Activated CD4-positive, CD25-positive, alpha-beta regulatory T cell treated with anti-CD3 and anti-CD28 coated beads, Interleukin-2, amount 50 U/mL, for 24 hours (primary cell): ENCODE measurements around the gene KANK4.
"Not testable (repeated sequence)": the region's sequence is repeated elsewhere in the genome, so short reads cannot be mapped to it uniquely, and the experiment has no call there.

ENCODE experiments used
- ATAC-seq, 2 donors: fragments of 150-1000 bp; cut with Tn5 transposase; one replicate each; pipeline ENCODE4 v1.10.0; 2021; ENCODE audit warnings: mild to moderate bottlenecking in 1 of 2, moderate library complexity in 1 of 2

The KANK4 gene

GRCh38 chr1:62269851-62270495 lies 49.3 kb downstream of the KANK4 start:
- ATAC-seq, result no peak

DNA sequence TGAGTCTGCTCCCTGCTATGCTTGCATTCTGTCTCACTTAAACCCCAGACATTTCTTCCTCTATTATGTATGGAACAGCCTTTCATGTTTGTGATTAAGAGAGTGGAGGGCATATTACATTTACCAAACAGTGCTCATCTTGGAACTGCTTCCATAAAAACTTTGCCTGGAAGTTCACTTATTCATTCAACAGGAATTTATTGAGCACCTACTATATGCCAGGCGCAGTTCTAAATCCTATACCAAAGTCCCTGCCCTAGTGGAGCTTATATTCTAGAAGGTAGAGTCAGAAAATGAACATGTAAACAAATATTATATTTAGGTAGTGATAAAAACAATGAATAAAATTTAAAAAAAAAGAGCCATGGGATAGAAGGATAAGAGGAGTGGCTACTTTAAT lies 49.8 kb downstream of the KANK4 start:
- ATAC-seq, result no peak

GRCh38 chr1:62268315-62268714 lies 50.9 kb downstream of the KANK4 start:
- ATAC-seq, result no peak

GRCh38 chr1:62265956-62266935 lies 53.0 kb downstream of the KANK4 start:
- ATAC-seq, result no peak

DNA sequence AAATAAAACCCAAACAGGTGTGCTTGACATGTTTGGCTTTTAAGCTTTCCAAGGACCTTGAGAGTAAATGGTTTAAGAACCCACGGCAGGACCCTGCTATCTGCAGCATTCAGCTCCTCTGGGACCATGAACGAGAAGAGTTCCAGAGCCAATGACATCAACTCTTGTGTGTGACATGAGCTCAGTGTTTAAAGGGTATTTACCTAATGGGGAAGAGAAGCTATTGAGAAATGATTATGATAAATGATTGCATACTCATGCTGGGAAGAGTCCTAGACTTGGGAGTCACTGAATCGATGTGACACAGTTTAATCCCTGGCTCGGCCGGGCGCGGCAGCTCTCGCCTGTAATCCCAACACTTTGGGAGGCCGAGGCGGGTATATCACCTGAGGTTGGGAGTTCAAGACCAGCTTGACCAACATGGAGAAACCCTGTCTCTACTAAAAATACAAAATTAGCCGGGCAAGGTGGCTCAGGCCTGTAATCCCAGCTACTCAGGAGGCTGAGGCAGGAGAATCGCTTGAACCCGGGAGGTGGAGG lies 55.4 kb downstream of the KANK4 start:
- no peak for ATAC-seq

DNA sequence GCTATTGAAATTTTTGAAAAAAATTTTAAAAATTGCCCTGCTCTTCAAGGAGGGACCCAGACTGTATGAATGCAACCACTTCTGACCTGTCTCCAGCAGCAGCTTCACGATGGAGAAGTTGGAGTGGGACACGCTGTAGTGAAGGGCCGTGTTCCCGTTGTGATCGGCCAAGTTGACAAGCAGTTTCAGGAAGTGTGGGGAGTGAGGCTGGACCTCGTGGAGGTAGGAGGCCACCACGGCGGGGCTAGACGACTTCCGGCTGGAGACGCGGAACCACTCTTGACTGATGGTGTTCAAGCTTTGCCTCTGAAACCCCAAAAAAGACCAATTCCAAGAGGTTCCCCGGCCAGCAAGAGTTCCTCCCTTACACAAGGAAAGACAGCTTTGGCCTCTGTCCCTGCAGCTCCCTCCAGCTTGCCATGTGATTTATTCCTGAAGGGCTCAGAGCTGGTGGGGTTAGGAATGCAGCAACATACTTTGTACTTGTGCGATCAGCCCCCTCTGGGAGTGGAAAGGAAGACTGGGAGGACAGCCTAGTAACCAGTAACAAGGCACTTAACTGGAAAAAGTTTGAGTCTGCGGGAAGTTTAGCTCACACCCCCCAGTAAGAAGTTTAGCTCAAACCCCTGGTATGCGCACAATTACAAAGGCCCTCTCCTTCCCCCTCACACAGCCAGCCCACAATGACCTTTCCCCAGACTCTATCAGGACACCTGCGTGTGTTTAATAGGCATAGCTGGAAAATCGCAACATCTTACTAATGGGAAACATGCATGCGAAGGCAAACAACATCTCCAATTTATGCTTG lies 56.0 kb downstream of the KANK4 start:
- ATAC-seq, result no peak

GRCh38 chr1:62260688-62261087 lies 58.5 kb downstream of the KANK4 start:
- no peak for ATAC-seq

DNA sequence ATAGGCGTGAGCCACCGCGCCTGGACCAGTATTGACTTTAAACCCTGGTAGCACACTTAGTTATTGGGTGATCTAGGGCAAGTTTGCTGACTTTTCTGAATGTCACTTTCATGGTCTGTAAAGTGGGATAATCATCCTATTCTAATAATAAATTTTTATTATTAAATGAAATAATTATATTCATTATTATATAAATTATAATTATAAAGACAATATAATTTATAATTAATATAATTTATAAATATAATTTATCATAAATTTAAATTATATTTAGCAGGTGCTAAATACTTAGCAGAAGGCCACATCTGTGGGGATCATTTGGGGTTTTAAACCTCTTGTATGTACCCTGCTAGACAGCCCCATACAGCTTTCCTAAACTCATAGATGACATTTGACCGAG lies 59.7 kb downstream of the KANK4 start:
- no peak for ATAC-seq

GRCh38 chr1:62250126-62250726 lies 69.0 kb downstream of the KANK4 start:
- ATAC-seq, result no peak

DNA sequence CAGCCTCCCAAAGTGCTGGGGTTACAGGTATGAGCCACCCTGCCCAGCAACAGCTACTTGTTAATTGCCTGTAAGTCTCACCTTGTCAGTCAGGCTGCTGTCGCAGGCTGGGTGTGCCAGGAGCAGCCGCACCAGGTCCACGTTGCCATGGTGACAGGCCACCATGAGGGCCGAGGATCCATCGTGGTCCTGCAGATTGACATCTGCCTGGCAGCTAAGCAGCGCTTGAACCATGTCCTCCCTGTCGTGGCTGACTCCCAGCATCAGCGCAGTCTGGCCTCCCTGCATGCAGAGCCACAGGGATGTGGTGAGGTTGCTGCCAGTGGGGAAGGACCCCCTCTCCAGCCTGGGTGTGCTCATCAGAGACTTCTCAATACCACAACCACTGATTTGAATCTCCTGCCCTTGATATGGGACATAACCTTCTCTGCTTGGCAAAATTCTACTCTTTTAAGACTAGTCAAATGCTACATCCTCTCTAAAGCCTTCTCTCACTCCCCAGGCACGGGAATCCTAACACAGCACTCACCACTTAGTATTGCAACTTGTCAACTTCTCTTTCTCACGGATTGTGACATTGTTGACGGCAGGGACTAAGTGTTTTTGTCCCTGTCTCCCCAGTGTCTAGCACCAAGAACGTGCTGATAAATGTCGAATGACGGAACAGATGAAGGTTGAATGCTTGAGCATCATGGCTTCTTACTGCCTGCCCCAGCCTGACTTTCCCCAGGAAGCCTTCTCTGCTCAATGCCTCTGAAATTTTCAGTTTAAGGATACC lies 71.7 kb downstream of the KANK4 start:
- ATAC-seq, result no peak

DNA sequence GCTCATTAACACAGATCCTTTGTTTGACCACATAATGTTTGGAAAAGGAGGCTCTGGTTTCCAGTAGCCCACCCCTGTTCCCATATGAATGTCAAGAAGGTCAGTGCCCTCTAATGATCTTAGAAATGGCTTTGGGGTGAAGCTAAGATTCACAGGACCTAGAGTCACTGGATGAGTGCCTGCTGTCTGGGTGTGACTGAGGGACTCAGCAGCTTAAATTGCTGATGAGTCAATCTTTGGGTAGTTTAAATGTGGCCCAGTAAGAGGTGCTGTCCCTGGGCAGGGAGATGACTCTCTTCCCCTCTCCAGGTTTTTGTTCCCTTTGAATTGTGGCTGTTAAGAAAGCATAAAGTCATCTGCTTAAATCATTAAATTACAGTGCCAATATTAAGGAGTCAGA lies 74.0 kb downstream of the KANK4 start:
- ATAC-seq, result no peak

GRCh38 chr1:62244380-62244779 lies 74.9 kb downstream of the KANK4 start:
- ATAC-seq, result not testable (repeated sequence)

- no peak for ATAC-seq
Measured at GRCh38 chr1:62241371-62242131, 77.7 kb downstream of the KANK4 start.

DNA sequence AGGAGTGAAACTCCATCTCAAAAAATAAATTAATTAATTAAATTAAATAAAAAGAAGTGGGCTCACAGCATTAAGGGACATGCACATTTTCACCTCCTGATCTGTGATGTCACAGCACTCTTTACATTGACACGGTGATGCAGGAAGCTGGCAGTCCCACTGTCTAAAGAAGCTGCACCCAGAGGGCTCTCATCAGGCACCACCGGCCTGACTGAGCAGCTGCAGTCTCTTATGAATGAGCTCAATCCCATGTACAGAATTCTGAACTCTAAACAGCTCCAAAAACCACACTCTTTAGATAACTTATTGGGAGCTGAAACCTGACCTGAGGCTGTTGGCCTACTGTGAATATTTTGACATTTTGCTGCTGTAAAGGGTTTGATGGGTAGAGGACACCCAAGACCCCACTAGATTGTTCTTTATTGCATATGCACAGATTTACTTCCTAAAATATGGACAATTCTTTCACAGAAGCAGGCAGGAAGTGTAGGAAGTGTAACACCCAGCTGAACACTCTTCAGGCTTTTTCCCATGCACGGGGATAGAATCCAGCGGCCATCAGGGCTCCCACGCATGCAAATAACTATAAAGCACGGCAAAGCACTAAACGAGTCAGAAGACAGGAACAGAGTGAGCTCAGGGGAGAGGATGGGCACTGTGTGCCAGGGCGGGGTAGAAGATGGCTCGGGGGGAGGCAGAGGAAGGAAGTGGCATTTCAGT lies 78.4 kb downstream of the KANK4 start:
- ATAC-seq, result no peak

- ATAC-seq, result not testable (repeated sequence)
Measured at GRCh38 chr1:62239652-62240403, 79.4 kb downstream of the KANK4 start.

DNA sequence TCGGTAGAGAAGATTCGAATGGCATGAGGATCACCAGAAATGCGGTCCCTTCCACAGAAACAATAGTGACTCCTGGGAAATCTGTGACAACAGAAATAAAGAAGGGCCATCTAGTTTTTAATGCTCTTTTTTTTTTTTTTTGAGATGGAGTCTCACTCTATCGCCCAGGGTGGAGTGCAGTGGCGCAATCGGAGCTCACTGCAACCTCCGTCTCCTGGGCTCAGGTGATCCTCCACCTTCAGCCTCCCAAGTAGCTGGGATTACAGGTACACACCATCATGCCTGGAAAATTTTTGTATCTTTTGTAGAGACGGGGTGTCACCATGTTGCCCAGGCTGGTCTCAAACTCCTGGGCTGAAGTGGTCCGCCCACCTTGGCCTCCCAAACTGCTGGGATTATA lies 80.7 kb downstream of the KANK4 start:
- ATAC-seq, result no peak

- ATAC-seq, result no peak
Measured at GRCh38 chr1:62237950-62238374, 81.3 kb downstream of the KANK4 start.

- no peak for ATAC-seq
Measured at GRCh38 chr1:62237361-62237760, 81.9 kb downstream of the KANK4 start.

- ATAC-seq, result no peak
Measured at GRCh38 chr1:62235576-62235975, 83.7 kb downstream of the KANK4 start.
